ENCODE data around the gene CTNND2.

DNA sequence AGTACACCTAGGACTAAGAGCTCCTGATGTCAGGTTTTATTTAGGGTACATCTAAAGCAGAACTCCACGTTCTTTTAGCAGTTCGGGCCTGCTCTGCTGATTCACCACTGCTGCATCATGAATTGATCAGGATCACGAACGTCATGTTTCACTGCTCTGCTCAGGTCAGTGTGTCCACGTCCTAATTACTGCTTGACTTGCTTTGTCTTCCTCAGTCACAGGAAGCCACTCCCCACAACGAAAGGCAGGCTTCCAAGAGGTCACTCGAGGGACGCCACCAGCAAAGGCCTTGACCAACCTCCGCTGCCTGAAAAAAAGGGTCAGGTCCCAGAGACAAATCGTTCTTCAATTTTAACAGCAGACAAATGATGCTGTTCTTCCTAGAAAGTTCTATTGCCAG is 40.3 kb downstream of the CTNND2 start:
- TF ChIP-seq POLR2A (IDR thresholded peaks at IDR 0.05) = no peak
- TF ChIP-seq, protein P1, sequence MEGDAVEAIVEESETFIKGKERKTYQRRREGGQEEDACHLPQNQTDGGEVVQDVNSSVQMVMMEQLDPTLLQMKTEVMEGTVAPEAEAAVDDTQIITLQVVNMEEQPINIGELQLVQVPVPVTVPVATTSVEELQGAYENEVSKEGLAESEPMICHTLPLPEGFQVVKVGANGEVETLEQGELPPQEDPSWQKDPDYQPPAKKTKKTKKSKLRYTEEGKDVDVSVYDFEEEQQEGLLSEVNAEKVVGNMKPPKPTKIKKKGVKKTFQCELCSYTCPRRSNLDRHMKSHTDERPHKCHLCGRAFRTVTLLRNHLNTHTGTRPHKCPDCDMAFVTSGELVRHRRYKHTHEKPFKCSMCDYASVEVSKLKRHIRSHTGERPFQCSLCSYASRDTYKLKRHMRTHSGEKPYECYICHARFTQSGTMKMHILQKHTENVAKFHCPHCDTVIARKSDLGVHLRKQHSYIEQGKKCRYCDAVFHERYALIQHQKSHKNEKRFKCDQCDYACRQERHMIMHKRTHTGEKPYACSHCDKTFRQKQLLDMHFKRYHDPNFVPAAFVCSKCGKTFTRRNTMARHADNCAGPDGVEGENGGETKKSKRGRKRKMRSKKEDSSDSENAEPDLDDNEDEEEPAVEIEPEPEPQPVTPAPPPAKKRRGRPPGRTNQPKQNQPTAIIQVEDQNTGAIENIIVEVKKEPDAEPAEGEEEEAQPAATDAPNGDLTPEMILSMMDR (IDR thresholded peaks at IDR 0.05 in 8 of 11, conservative IDR thresholded peaks at IDR 0.05 in 3 of 11) = no peak
